D721Med (cell line): Measurements from ENCODE around the gene HOXD4.

Source experiments
- DNase-seq: peaks from one replicate; pipeline ENCODE4 v3.0.0; 2011; ENCODE audit warnings: low spot score; ENCODE audit not compliant: insufficient read length
- FAIRE-seq: peaks from 2 replicates; lab custom pipeline; 2011; peaks lifted over from hg19 to GRCh38; lab: Jason Lieb, UNC
- CTCF ChIP-seq: IDR thresholded peaks from 2 replicates; pipeline ENCODE4 v1.5.1; 2012; ENCODE audit warnings: mild to moderate bottlenecking, control low read depth; ENCODE audit not compliant: insufficient read depth; ENCODE audit errors: missing control alignments

The HOXD4 gene

DNA sequence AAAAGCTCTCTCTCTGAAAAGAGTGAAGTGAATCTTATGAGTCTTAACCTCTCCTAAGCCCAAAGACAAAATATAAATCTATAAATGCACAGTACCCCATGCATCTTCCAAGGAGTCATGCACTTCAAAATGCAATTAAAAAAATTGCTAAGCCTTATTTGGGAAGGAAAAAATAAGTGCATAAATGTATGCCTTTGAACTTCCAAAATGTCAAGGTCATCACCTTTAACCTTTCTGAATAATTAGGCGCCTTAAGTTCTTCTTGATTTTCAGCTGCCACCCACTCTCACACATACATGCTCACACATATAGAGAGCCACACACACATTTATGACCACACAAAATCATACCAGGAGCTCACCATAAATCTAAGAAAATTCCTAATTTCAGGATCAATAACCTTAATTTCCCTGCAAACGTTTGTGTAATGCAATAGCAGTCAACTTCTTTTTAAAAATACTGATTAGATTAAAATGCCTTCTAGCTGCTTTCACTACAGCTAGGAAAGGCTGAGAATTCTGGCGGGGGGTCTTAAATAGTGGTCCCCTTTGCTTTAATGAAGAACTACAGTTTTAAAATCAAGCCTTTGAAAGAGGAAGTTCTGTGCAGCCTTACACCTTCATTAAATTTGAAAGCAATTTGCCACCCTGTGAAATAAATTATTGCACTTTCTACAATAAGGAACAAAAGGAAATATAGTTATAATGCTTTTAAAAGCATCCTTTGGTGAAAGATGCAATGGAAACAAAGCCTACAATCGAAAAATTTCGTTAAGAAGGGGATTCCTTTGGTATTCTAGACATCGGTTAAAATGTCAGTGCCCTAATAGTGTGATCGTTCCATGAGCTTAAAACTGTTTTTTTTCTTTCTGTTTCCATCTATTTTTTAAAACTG, 40.7 kb upstream of the HOXD4 start:
- FAIRE-seq = no peak
- no peak for DNase-seq
- no peak for TF ChIP-seq CTCF

GRCh38 chr2:176111309-176111663, 40.1 kb upstream of the HOXD4 start:
- TF ChIP-seq CTCF = peak; percentile 83

DNA sequence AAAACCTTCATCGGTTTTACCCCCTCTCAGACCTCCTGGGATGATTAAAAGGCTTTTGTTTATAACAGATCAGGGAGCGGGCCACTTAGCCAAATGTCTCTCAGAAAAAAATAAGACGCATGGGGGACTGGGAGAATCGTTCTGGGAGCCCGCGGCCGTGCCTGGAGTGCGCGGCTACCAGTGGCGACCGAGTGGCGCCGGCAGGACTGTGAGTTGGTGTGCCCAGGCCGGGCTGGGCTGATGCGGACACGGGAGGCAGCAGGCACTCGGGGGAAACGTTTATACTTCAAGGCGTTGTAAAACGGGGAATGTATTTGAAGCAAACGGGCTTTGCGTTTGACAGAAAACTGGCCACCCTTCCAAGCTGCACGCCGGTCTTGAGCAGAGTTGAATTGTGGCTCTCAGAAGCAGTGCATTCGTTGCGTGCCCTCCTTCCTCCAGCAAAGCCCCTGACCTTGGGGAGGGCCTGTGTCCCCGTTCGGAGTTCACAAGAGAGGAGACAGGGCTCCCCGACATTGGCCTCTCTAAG, 39.4 kb upstream of the HOXD4 start:
- DNase-seq (no peak), FAIRE-seq (no peak)
- TF ChIP-seq CTCF = no peak

More at GRCh38 chr2:176111309-176111663, 40.1 kb upstream of the HOXD4 start:
- no peak for DNase-seq
- FAIRE-seq = no peak

DNA sequence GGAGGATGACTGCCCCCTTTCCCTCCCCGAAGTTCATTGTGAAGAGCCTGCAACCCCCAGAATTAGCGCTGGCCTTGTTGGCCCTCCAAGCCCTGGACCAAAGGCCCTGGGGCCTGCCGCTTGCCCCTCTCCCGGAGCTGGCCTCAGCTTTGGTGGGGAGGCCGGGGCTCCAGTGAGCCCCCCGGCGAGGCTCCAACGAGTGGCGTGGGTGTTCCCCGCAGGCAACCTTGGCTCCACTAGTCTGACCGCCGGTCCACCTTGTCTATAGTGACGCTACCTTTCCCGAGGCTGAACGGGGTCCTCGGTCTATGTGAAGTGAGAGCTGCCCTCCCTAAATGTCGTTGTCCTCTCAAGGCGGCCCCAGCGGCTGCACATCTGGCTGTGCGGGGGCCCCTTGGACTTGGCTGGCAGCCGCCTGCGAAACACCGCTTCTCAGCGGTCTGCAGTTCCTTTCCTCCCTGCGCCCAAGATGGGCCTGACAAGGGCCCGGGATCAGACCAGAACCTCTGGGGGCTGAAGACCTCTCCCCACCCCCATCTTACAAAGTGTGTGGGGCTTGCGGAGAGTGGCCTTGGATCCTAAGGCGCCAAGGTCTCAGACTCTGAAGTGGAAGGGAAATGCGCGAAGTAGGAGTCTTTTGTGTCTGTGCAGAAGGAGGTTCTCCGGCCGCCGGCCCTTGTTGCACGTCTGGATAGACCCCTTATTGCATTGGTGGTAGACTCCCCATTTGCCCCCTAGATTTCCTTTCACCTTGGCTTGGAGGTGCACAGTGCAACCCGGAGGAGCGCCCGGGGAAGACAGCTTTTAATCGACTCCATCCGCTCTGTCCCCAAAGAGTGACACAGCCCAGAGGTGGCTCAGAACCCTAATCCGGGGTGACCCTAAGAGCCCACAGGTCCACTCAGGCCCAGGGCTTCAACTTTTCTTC, 38.7 kb upstream of the HOXD4 start:
- DNase-seq = no peak
- TF ChIP-seq CTCF = no peak
- no peak for FAIRE-seq

GRCh38 chr2:176114120-176114929, 37.0 kb upstream of the HOXD4 start:
- DNase-seq (no peak), FAIRE-seq (no peak)
- TF ChIP-seq CTCF = no peak

DNA sequence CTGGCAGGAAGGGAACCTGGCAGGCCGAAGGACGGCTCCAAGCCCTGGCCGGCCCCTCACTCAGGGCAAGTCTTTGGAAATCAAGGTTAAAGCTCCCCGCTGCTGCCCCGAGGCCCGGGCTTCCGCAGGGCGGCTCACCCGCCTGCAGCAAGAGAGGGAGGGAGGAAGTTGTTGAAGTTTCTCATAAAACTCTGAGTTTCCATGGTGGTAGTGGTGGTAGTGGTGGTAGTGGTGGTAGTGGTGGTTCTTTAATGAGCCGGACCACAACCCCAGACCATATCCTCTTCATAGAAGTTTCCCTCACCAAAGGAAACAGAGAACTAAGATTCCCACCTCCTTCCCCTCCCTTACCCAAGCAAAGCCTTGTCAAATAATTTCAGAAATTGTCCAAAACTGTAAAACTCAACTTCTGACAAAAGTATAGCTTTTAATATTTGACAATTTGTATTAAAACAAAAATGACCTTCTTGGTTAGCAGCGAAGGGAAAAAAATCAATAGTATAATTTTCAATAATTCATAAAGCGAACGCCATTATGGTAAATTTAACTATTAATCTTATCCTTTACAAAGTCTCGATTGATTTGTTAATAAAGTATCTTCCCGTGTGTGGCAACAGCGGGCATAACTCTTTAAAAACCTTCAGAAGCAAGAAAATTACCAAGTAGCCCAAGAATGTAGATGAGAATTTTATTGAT, 36.3 kb upstream of the HOXD4 start:
- no peak for TF ChIP-seq CTCF
- FAIRE-seq = no peak

More for the DNA sequence above, 36.3 kb upstream of the HOXD4 start:
- DNase-seq = no peak
